Stimulated activated CD4-positive, alpha-beta T cell treated with anti-CD3 and anti-CD28 coated beads, TNF-alpha, amount 100 ng/mL, for 48 hours (primary cell): ENCODE data around the gene MYPN.
"Not testable (repeated sequence)": the region's sequence is repeated elsewhere in the genome, so short reads cannot be mapped to it uniquely, and the experiment has no call there.

Experiments used
- DNase-seq, 3 donors: peaks; one replicate each; pipeline ENCODE4 v3.0.0-alpha.2; 2020; ENCODE audit warnings: low read depth in 3 of 3

The MYPN gene

DNA sequence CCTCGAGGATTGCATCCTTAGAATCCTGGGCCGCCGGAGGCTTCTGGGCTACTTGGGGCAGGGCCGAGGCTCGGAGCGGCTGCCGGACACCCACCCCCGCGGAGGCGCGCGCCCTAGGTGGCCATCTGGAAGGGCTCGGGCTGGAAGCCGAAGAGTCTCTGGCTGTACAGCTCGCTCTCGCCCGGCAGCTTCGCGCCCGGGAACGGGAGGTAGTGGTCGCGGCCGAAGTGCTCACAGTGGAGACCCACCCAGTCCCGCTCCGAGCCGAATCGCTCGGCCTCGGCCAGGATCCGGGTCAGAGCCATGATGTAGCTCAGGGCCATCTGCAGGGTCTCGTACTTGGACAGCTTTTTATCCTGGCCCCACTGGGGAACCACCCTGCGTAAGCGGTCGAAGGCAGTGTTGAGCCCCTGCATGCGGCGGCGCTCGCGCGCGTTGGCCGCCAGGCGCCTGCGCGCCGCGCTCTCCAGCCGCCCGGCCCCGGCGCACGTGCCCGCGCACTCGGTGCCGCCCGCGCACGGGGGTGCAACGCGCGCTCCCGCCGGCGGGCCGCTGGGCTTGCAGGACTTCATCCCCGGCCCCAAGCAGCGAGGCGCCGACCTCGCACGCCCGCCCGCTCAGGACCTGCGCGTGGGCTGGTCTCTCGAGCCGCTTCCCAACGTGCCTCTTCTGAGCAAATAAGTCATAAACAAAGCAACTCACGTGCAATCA is 122.0 kb downstream of the MYPN start:
- DNase-seq = peak; percentile 6 to 15 (median 10)

DNA sequence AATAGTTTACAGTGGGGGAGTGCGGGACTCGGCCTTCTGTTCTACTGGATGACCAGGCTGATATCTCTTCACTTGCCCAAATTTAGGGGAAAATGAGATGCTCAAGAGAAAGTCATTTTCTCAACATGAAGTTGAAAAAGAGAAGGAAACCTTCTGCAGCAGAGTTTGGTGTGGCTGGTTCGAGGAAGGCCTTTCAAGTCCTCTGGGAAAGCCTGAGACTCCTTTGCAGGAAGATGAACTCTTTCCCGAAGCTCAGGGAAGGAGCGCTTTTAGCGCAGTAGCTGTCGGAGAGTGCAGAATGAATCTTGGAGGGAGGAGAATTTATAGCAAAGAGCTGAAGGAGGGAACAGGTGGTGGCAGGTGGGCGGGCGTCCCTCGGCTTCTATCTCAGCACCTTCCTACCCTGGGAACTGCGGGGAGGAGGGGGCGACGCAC is 122.5 kb downstream of the MYPN start, which contains the start of gene ATOH7:
Gene ATOH7, minus strand, starts transcription at position 297 of the 435 bp plus-strand sequence. CDS start 436 bp downstream, outside the sequence.
- no peak for DNase-seq

DNA sequence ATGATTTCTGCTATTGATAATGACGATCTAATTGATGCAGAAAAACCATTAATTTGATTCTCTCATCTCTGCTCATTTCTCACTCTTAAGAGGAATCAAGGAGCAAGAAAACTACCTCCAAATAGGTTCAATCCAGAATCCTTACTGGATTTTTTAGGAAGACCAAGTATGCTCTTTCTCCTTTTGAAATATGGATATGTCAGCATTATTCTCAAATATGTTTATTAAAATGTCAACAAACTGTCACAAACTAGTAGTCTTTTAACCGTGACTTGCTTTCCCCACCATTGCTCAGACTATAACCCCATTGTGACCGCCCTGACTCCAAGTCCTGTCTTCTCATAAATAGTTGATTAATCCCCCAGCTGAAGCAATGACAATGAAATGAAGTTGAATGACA is 123.8 kb downstream of the MYPN start:
- DNase-seq = no peak

DNA sequence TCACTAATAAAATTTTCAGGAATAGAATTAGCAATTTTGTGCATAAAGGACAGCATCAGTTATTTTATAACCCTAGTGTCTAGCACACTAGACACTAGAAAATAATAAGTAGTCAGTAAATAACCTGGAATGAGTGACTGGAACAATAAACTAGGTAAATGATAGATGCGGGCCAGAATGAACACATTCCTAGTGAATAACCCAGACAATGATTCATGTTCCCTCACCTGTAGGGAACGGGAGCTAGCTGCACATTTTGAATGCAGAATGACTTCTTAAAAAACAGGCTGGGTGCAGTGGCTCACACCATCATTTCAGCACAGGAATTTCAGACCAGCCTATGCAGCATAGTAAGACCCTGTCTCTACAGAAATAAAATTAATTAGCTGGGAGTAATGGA is 125.8 kb downstream of the MYPN start:
- no peak for DNase-seq

DNA sequence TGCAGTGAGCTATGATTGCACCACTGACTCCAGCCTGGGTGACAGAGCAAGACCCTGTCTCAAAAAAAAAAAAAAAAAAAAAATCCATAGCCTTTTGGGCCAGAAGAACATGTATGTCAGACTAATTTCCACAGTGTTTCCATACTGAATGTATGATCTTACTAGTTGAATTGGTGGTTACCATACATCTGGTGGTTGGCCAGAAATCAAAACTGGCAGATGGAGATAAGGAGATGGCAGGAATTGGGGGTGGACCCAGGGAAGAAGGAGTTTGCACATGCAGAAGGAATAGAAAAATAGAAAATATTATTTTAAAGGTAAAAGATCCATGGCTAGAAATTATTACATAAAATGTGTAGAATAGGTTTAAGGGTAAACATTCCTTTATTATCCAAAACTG is 126.3 kb downstream of the MYPN start:
- no peak for DNase-seq

DNA sequence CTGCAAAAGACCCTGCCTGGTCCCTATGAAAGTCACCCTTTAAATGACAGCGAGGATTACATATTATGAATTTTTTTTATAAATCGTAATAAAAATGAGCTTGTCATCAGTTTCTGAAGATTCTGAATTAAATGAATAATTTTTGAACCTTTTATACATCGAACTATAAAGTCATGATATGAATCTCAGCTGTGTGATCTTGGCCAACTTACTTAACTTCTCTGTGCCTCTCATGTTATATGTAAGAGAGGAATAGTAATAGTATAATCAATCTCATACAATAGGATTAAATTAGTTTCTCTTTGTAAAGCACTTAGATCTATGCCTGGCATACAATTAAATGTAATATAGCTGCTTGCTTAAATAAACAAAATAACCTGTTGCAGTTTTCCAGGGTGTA is 127.9 kb downstream of the MYPN start:
- no peak for DNase-seq

DNA sequence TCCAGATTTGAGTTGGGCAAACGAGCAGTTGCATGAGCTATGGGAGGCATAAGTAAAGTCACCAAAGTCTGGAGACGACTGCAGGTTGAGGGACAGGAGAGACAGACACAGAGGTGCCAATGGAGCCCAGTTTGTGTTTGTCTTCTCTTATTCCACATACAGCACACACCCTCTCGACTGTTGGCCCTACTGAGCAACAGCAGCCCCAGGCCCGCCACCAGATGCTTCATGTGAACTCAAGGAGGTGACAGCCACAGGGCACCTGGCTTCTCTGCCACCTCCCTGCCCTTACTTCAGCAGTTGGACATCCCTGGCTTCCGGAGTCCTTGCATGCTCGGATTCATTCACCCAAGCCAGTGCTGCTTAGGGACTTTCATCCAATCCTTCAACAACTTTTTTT is 129.1 kb downstream of the MYPN start:
- no peak for DNase-seq

DNA sequence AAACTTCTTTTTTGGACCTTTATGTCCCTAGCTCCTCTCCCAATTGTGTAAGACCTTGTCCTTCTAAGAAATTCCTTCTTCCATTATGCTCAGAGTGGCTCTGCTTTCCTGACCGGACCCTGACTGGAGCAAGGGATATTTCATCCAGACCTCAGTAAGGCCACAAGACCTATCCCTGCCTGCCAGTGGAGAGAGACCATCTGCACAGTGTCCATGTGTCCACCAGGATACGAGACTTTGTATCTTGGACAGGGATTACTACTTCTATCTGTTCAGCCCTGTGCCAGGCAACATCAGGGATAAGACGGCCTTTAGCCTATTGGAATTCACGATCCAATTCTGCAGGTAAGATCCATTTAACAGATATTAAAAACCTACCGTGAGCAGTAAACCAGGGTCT is 129.8 kb downstream of the MYPN start:
- no peak for DNase-seq

DNA sequence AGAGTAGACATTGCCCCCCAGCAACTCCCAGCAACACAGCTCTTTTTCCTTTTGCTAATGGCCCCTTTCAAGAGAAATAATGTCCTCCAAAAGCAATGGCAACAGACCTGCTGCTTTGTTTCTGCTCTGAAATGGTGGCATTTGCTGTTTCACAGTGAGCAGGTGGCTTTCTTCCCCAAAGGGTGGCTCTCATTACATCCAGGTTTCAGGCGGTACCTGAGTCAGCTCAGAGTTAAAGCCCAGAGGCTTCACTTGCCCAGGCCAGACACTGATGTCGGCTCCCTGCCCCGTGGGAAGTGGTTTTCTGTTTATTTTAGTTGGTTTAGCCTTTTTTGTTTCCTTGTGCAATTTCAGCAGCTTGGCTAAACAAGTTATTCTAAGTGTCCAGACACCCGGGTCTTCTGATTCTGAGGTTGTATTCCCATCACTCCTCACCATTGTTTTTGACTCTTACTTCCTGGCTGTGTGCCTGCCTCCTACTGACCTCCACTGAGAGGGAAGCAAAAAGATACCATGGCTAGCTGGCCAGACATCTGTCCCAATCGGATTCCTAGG is 130.4 kb downstream of the MYPN start:
- no peak for DNase-seq

DNA sequence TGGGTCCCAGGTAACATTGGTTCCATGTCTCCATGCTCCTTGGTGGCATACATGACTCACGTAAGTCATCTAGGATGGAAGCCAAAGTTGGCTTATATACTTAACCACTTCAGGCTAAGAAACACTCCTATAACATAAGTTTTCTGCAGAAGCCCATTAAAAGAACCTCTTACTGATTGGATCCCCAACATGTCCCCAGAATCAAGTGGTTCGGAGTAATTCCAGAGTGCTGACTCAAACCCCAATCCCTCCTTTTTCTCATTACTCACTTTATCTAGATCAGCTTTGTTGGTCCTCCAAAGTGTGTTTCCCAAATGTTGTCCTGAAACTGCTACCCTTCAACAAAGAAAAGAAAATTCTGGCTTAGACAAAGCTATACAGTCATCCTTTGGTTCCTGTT is 132.8 kb downstream of the MYPN start:
- DNase-seq = no peak

DNA sequence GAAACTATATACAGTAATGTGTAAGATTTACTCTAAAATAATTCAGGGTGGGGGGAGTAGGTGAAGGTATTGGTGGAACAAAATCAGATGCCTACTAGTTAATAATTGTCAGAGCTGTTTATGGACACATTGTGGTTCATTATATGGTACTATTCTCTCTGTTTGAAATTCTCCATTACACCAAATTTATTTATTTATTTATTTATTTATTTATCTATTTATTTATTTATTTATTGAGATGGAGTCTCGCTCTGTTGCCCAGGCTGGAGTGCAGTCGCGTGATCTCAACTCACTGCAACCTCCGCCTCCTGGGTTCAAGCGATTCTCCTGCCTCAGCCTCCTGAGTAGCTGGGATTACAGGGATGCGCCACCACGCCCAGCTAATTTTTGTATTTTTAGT is 137.1 kb downstream of the MYPN start:
- not testable (repeated sequence) for DNase-seq

DNA sequence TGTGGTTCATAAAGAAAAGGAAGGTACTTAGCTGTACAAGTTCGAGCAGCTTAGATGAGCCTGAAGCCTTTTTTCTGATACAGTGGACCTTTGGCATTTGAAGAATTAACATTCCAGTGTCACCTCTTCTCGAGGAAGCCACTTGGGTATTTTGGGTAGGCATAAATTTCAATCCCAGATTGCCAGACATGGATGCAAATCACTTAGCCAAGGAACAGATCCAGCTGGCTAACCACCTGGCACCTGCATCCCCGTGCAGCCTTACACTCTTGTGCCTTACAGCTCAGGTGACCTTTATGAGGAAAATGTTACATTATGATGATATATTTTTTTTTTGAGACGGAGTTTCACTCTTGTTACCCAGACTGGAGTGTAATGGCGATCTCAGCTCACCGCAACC is 138.6 kb downstream of the MYPN start:
- no peak for DNase-seq

DNA sequence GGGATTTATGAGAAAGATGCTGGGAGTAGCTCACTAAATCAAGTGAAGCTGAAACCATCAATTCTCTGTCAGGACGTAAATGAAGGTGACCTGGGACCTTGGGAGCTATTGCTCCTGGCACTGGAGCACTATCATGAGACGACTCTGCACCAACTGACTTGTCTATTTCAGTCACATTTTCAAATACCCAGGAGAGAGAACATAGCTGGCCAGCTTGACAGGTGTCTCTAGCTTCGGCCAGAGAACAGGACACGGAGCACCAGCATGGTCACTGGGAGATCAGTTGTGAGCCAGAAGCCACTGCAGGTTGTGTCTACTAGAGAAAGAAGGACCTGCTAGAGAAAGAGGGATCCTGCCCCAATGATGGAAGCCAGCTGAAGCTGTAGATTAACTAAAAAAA is 140.0 kb downstream of the MYPN start:
- DNase-seq = no peak

DNA sequence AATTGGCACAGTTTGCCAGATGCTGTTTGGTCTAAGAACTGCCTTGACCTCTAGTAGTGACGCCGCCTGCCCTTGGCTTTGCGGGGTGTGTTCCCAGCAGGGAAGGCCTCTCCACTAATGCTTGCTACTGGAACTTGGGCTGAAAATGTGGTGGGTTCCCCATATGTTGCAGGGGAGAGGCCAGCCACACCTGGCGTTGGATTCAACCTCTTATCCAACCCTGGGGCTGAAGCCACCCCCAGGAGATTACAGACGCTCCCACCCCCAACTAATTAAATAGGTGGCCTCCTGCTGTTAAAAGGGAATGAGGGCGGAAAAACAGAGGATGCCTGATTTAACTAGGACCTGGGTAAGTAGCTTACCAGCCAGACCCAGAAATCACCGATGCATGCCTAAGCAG is 141.9 kb downstream of the MYPN start:
- DNase-seq = no peak

DNA sequence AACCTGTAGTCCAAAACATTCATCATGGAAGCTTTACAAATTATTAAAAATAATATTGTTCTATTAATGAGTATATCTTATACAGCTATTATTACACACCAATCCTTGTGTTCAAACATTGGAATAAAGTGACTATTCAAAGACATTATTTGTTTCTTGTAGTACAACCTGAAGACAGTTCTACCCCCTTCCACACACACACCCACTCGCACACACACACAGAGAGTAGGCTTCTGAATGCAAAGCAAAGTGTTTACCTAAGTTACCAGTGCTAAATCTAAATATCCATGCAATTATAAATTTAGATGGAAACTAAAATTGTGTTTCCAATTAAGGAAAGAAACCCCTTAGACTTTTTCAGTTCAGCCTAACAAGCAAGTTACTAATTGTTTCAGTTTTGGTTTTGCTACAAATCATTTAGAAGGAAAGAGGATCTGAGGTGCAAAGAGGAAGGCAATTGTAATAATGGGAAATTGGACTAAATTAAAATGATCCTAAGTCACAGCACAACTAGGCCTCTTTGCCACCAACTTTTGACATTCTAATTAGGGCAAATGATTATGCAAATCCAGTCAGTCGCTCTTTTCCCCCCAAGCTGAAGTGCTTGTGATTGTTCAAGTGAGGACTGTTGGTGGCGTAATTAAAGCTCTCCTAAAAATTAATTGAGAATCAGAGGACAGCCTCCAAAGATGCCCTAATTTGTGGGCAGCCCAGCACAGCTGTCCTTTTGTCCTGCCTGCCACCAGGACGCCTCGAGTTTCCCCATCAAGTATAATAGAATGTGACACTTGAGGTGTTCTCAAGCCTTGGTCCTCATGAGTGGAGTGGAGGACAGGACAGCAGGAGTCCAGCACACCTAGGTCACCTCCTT is 142.6 kb downstream of the MYPN start:
- DNase-seq = no peak

DNA sequence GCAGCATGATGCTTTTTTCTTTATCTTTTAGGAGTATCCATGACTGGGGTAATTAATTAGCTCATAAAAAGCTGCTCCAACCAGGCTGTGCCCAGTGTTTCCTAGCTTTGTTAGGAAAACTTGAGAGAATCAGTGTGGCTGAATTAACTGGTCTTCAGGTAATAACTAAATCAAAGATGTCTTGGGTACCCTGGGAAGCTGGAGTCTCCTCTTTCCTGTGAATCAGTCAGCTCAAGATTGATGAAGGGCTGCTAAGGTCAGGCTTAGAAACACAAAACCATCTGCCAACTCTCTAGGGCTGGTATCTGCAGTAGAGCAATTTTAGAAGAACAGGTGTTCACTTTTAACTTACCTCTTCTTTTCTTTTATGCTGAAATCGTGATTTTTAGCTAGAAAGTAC is 144.1 kb downstream of the MYPN start:
- DNase-seq = no peak

DNA sequence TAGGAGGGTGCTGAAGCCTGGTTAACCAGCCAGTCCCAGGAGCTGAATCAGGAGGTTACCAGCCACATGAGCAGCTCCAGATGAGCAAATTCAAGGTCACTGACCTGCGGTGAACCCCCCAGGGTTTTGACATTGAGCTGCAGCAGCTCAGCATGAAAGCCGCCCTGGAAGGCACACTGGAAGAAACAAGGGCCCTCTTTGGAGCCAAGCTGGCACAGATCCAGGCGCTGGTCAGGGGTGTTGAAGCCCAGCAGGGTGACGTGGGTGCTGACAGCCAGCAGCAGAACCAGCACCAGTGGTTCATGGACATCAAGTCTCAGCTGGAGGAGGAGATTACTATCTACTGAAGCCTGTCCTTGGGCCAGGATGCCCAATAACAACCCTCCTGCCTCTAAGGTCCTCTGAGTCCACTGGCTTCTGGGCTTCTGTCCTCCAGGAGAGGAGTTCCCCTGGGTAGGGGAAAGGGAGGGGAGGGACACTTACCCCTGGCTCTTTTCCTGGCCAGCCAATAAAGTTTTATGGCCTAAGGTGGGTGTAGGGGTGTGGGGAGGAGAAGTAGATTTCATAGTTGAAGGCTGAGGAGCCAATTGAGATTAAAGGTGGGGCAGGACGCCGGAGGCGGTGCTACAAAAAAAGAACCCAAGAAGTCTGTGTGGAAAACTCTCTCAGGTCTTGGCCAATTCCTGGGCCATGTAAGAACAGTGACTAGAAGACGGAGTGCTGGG is 152.0 kb downstream of the MYPN start:
- no peak for DNase-seq
